K562 (cell line): ENCODE data around the gene AGBL1. TPM values are rescaled to one million over a fixed set of nuclear protein-coding genes. Genes with fewer than 3 reads are reported as not detected.
A peak's percentile ranks its signal among the peaks of the same experiment; 100 is the strongest.

Experiments
- ATAC-seq: fragments of 200-7000 bp; cut with Tn5 transposase; 3 replicates; pipeline ENCODE4 v1.9.1; 2020; ENCODE audit warnings: moderate library complexity
- BruUV-seq: library from RNA; stranded (reverse); fragments of 400-500 nt; replicated peaks from 2 replicates; lab custom pipeline; 2021; lab: Mats Ljungman, UMichigan
- CTCF ChIA-PET: fragments of 300-600 bp; formaldehyde crosslinking; extraction: SDS; loops from one replicate; lab custom pipeline; 2021; ENCODE audit warnings: low intra/inter-chr PET ratio; lab: Yijun Ruan, JAX
- POLR2A ChIA-PET: fragments of 300-600, 350-650 bp; sonication (Branson Sonifier 250); formaldehyde crosslinking; extraction: SDS; loops from one replicate; lab custom pipeline; 2021; ENCODE audit warnings: antibody characterized with exemption, inconsistent platforms; lab: Yijun Ruan, JAX
- DNase-seq, 4 experiments: peaks; one replicate each; pipeline versions ENCODE4 v3.0.0 to v3.0.0-alpha.2; 2011 to 2018; ENCODE audit warnings: low spot score in 3 of 4, mixed read lengths in 3 of 4; ENCODE audit errors: extremely low read depth in 1 of 4
- FAIRE-seq: peaks from 2 replicates; lab custom pipeline; 2011; peaks lifted over from hg19 to GRCh38; lab: Jason Lieb, UNC
- H2AFZ ChIP-seq: 2 replicates; pipeline ENCODE4 v1.6.0; 2011; ENCODE audit warnings: low read depth, low read length, control low read depth, inconsistent platforms
- H3K27ac ChIP-seq: fragments of 200-600 bp; 3 replicates; pipeline ENCODE4 v1.8.0; 2011; ENCODE audit warnings: low read depth, mild to moderate bottlenecking, control low read depth, inconsistent platforms, low read length, moderate library complexity, mixed read lengths; ENCODE audit errors: extremely low read depth
- H3K27me3 ChIP-seq, 2 experiments: fragments of 300-600 bp in 1 of 2; 2 replicates in 1 of 2; 3 replicates in 1 of 2; pipeline versions ENCODE4 v1.6.0 to v1.8.0; 2011; ENCODE audit warnings: inconsistent platforms in 2 of 2, low read length in 2 of 2, mild to moderate bottlenecking in 1 of 2, mixed read lengths in 1 of 2, moderate library complexity in 1 of 2; ENCODE audit not compliant: control insufficient read depth in 2 of 2, insufficient read depth in 2 of 2
- H3K36me3 ChIP-seq: fragments of 300-600 bp; 3 replicates; pipeline ENCODE4 v1.8.0; 2011; ENCODE audit warnings: mild to moderate bottlenecking, low read length, inconsistent platforms; ENCODE audit not compliant: control insufficient read depth, insufficient read depth
- H3K4me1 ChIP-seq, 2 experiments: fragments of 200-600 bp in 1 of 2; replicated peaks in 1 of 2; 2 replicates in 1 of 2; 3 replicates in 1 of 2; pipeline versions ENCODE4 v1.5.1 to v1.8.0; 2011; ENCODE audit warnings: inconsistent platforms in 2 of 2, low read length in 2 of 2, mild to moderate bottlenecking in 1 of 2, mixed read lengths in 1 of 2, moderate library complexity in 1 of 2; ENCODE audit not compliant: control insufficient read depth in 2 of 2, insufficient read depth in 2 of 2
- H3K4me2 ChIP-seq: 2 replicates; pipeline ENCODE4 v1.6.1; 2011; ENCODE audit warnings: low read length, control low read depth, inconsistent platforms, mixed read lengths; ENCODE audit not compliant: insufficient read depth
- H3K4me3 ChIP-seq: fragments of 200-600 bp; sonication (generic), shearing (Covaris generic); 2 replicates; pipeline ENCODE4 v1.5.1; 2016; ENCODE audit warnings: control low read depth, inconsistent platforms
- H3K79me2 ChIP-seq: fragments of 200-600 bp; 3 replicates; pipeline ENCODE4 v1.8.0; 2011; ENCODE audit warnings: low read length, inconsistent platforms; ENCODE audit not compliant: control insufficient read depth, insufficient read depth
- H3K9ac ChIP-seq, 2 experiments: 2 replicates each; pipeline versions ENCODE4 v1.6.0 to v1.6.1; 2011; ENCODE audit warnings: low read depth in 2 of 2, low read length in 2 of 2, control low read depth in 1 of 2, inconsistent platforms in 1 of 2, mild to moderate bottlenecking in 1 of 2, mixed read lengths in 1 of 2; ENCODE audit not compliant: insufficient read depth in 1 of 2
- H3K9me1 ChIP-seq: one replicate; pipeline ENCODE4 v1.6.0; 2011; ENCODE audit warnings: inconsistent platforms, mild to moderate bottlenecking, low read length, moderate library complexity; ENCODE audit not compliant: control insufficient read depth, insufficient read depth
- H3K9me3 ChIP-seq: replicated peaks from 2 replicates; pipeline ENCODE4 v1.5.1; 2011; ENCODE audit warnings: low read depth, low read length, inconsistent platforms; ENCODE audit not compliant: control insufficient read depth, insufficient read depth
- H4K20me1 ChIP-seq: replicated peaks from 2 replicates; pipeline ENCODE4 v1.6.1; 2011; ENCODE audit warnings: low read length, inconsistent platforms, mixed read lengths; ENCODE audit not compliant: control insufficient read depth, insufficient read depth
- POLR2A ChIP-seq: fragments of 450-650 bp; conservative IDR thresholded peaks from 2 replicates; pipeline ENCODE4 v1.6.1; 2016
- ZNF316 ChIP-seq: fragments of 450-650 bp; IDR thresholded peaks from 2 replicates; pipeline ENCODE4 v1.6.1; 2016
- WGBS: fragments of 100-300 bp; shearing (Covaris generic); methylation state at CpG from one replicate; pipeline ENCODE4 v1.1.6; 2016; ENCODE audit warnings: low coverage, mixed read lengths; ENCODE audit not compliant: insufficient coverage; ENCODE audit errors: missing lambda C conversion rate; 5-methylcytosine and 5-hydroxymethylcytosine counted together
- in situ Hi-C: fragments of 300-500 bp; cut with MboI; formaldehyde crosslinking; loops from 4 replicates; pipeline ENCODE4 v1.15.0; 2018; ENCODE audit warnings: inconsistent platforms, mixed read lengths
- intact Hi-C: fragments of 100-400 bp; cut with micrococcal nuclease; formaldehyde crosslinking; loops from 2 replicates; pipeline ENCODE4 v1.14.2; 2022
- polyA plus RNA-seq, 8 experiments: library from polyadenylated mRNA; depleted of rRNA in 4 of 8; stranded (reverse) in 5 of 8; unstranded in 3 of 8; fragments of >200 nt; fragmentation: Nextera tagmentation in 2 of 8; fragmentation: Illumina TruSeq in 1 of 8; extraction: Ambion mirVana in 2 of 8; extraction: Trizol in 1 of 8; gene quantifications; 2 replicates each; pipeline versions ENCODE4 v1.2.1 to v1.2.3, GENCODE V29; 2011 to 2014; ENCODE audit warnings: inconsistent platforms in 1 of 8, missing spikeins in 1 of 8
- total RNA-seq, 7 experiments: library from RNA; depleted of rRNA in 6 of 7; stranded (reverse); fragments of >200 nt in 6 of 7; fragmentation: Illumina TruSeq in 2 of 7; extraction: Trizol in 2 of 7; gene quantifications; 2 replicates each; pipeline versions ENCODE4 v1.2.1 to v1.2.3, GENCODE V29; 2011 to 2021; ENCODE audit warnings: low replicate concordance in 1 of 7
- TF ChIP-seq, protein P1 (sequence below): fragments of 450-650 bp; formaldehyde crosslinking; IDR thresholded peaks from 2 replicates; pipeline ENCODE4 v1.4.0; 2022; ENCODE audit warnings: missing genetic modification characterization
- TF ChIP-seq, protein P2 (sequence below): sonication (generic); formaldehyde crosslinking; IDR thresholded peaks from 2 replicates; pipeline ENCODE4 v1.8.1; 2023; ENCODE audit warnings: mild to moderate bottlenecking, missing genetic modification reagents
- TF ChIP-seq, protein P3 (sequence below): fragments of 250-450 bp; sonication (Bioruptor Pico); IDR thresholded peaks from 2 replicates; pipeline ENCODE4 v1.5.0; 2021

Gene AGBL1
- total and polyA plus RNA-seq, 9 of the 15 experiments (the other 6 are each of a cell fraction or from before 2014, with no cell fraction given), result not detected

- TF ChIP-seq, protein P1, sequence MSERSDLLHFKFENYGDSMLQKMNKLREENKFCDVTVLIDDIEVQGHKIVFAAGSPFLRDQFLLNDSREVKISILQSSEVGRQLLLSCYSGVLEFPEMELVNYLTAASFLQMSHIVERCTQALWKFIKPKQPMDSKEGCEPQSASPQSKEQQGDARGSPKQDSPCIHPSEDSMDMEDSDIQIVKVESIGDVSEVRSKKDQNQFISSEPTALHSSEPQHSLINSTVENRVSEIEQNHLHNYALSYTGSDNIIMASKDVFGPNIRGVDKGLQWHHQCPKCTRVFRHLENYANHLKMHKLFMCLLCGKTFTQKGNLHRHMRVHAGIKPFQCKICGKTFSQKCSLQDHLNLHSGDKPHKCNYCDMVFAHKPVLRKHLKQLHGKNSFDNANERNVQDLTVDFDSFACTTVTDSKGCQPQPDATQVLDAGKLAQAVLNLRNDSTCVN (CRISPR knock-in tag), result no peak
- TF ChIP-seq POLR2A, result no peak
- TF ChIP-seq, protein P2, sequence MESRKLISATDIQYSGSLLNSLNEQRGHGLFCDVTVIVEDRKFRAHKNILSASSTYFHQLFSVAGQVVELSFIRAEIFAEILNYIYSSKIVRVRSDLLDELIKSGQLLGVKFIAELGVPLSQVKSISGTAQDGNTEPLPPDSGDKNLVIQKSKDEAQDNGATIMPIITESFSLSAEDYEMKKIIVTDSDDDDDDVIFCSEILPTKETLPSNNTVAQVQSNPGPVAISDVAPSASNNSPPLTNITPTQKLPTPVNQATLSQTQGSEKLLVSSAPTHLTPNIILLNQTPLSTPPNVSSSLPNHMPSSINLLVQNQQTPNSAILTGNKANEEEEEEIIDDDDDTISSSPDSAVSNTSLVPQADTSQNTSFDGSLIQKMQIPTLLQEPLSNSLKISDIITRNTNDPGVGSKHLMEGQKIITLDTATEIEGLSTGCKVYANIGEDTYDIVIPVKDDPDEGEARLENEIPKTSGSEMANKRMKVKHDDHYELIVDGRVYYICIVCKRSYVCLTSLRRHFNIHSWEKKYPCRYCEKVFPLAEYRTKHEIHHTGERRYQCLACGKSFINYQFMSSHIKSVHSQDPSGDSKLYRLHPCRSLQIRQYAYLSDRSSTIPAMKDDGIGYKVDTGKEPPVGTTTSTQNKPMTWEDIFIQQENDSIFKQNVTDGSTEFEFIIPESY (CRISPR knock-in tag), result no peak
- TF ChIP-seq, all 486 proteins: peak for 0
These were observed 313.2 kb downstream of the AGBL1 start (continued) for GRCh38 chr15:86392874-86393273.

- ChIA-PET CTCF (no interaction called here), POLR2A (no interaction called here)
- TF ChIP-seq, protein P3, sequence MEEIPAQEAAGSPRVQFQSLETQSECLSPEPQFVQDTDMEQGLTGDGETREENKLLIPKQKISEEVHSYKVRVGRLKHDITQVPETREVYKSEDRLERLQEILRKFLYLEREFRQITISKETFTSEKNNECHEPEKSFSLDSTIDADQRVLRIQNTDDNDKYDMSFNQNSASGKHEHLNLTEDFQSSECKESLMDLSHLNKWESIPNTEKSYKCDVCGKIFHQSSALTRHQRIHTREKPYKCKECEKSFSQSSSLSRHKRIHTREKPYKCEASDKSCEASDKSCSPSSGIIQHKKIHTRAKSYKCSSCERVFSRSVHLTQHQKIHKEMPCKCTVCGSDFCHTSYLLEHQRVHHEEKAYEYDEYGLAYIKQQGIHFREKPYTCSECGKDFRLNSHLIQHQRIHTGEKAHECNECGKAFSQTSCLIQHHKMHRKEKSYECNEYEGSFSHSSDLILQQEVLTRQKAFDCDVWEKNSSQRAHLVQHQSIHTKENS, result no peak
- peak; percentile 6; the same call in 1 of the 2 replicates for TF ChIP-seq ZNF316
- no peak overlapping the region for H3K4me3 ChIP-seq
- H3K27ac ChIP-seq, result no peak overlapping the region
- H3K4me1 ChIP-seq, result no peaks in the 10 kb centered on the region
- FAIRE-seq, result no peak
- in situ Hi-C loops (no loop called here), intact Hi-C loops (no loop called here)
- no peak overlapping the region for H3K4me2 ChIP-seq
- no peaks in the 10 kb centered on the region for H4K20me1 ChIP-seq
- no peaks in the 10 kb centered on the region for H3K79me2 ChIP-seq
- H3K36me3 ChIP-seq, result no peaks in the 10 kb centered on the region
- H3K27me3 ChIP-seq, result no peaks in the 10 kb centered on the region
- H3K9ac ChIP-seq, result no peak overlapping the region
- no peak for ATAC-seq
- 0% methylated on average over 1 of the region's 1 CpG for WGBS
- H3K9me3 ChIP-seq, result 0 out of 2 replicates have a peak, but pooled peaks cover 2% of the 10 kb centered on the region
- no TSS peak for BruUV-seq
- no peaks in the 10 kb centered on the region for H3K9me1 ChIP-seq
- DNase-seq, result no peak
- no peak overlapping the region for H2AFZ ChIP-seq
These were observed 315.2 kb downstream of the AGBL1 start for GRCh38 chr15:86394866-86395265.
